Thoracic aorta (tissue), 2 donors: ENCODE measurements around the gene ANKRD34C. TPM values are rescaled to one million over a fixed set of nuclear protein-coding genes. Genes with fewer than 3 reads are reported as not detected.

Source experiments
- ATAC-seq: fragments of 150-250 bp; one replicate; pipeline ENCODE4 v1.8.0; 2017; ENCODE audit warnings: low read depth; ENCODE audit not compliant: insufficient number of reproducible peaks, low FRiP score
- DNase-seq: peaks from one replicate; pipeline ENCODE4 v3.0.0-alpha.2; 2020; ENCODE audit warnings: low spot score
- H3K27ac ChIP-seq, 2 donors: fragments of 200-600 bp; sonication (generic); 1 replicate in 1 of 2; 2 replicates in 1 of 2; pipeline ENCODE4 v1.5.1; 2016; ENCODE audit warnings: mild to moderate bottlenecking in 2 of 2, moderate library complexity in 2 of 2
- H3K27me3 ChIP-seq: fragments of 200-600 bp; sonication (generic); replicated peaks from 2 replicates; pipeline ENCODE4 v1.6.0; 2016; ENCODE audit warnings: mild to moderate bottlenecking; ENCODE audit not compliant: insufficient read depth
- H3K36me3 ChIP-seq: fragments of 200-600 bp; sonication (generic); one replicate; pipeline ENCODE4 v1.5.1; 2016
- H3K4me1 ChIP-seq, 2 donors: fragments of 200-600 bp; sonication (generic); 1 replicate in 1 of 2; 2 replicates in 1 of 2; pipeline versions ENCODE4 v1.5.1 to v1.6.0; 2016; ENCODE audit warnings: low read depth in 2 of 2, mild to moderate bottlenecking in 1 of 2; ENCODE audit not compliant: control insufficient read depth in 1 of 2
- H3K4me3 ChIP-seq: fragments of 200-600 bp; sonication (generic); 2 replicates; pipeline ENCODE4 v1.5.1; 2016; ENCODE audit warnings: mild to moderate bottlenecking
- H3K9me3 ChIP-seq: fragments of 200-600 bp; sonication (generic); 2 replicates; pipeline ENCODE4 v1.5.1; 2016
- total RNA-seq, 2 donors: library from RNA; depleted of rRNA; stranded (reverse); fragments of >200 nt; gene quantifications; one replicate each; pipeline versions ENCODE4 v1.1.0 to v1.2.3, GENCODE V29; 2016
- TF ChIP-seq, protein P1 (sequence below): fragments of 200-600 bp; sonication (generic); IDR thresholded peaks from one replicate; pipeline ENCODE4 v1.5.1; 2019; ENCODE audit warnings: antibody characterized with exemption

ANKRD34C gene
- total RNA-seq, 2 donors from 2014 or later = not detected

DNA sequence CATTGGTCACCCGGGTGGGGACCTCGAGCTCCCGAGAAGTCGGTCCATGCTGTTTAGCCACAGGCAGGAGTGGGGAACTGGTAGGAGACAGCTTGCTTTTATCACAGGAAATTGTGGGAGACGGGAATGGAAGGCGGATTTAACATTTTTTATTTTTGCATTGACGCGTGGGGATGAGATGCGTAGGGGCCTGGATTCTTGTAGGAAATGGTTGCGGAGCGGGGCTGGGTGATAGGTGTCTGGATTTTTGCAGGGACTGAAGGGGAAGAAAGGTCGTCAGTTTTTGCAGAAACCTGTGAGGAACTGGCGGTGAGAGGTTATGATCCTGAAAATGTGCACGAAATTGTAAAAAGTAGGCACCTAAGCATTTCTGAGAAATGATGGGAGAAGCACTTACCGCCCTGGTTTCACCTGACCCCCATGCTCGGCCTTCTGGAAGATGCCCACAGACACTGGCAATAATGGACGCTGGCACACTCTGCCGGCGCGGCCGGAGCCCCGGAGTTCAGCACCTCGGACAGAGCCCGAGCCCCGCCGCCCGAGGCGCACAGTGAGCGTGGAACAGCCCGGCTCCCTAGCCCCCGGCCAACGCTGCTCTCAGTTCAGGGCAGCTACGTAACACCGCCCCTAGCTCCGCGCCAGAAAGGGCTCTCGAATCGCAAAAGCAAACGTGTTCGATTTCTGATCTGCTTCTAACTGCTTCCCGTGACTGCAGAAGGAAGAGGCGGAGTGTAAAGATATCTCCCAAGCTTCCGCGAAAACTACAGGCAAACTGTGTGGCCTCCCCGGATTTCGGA is 928 bp downstream of the ANKRD34C start:
- Histone ChIP-seq H3K4me3 (no peak overlapping the region), H3K27ac (no peak overlapping the region), H3K9me3 (no peaks in the 10 kb centered on the region), H3K4me1 (no peaks in the 10 kb centered on the region), H3K36me3 (no peaks in the 10 kb centered on the region), H3K27me3 (no peaks in the 10 kb centered on the region)
- no peak for ATAC-seq
- DNase-seq = no peak
- TF ChIP-seq, protein P1, sequence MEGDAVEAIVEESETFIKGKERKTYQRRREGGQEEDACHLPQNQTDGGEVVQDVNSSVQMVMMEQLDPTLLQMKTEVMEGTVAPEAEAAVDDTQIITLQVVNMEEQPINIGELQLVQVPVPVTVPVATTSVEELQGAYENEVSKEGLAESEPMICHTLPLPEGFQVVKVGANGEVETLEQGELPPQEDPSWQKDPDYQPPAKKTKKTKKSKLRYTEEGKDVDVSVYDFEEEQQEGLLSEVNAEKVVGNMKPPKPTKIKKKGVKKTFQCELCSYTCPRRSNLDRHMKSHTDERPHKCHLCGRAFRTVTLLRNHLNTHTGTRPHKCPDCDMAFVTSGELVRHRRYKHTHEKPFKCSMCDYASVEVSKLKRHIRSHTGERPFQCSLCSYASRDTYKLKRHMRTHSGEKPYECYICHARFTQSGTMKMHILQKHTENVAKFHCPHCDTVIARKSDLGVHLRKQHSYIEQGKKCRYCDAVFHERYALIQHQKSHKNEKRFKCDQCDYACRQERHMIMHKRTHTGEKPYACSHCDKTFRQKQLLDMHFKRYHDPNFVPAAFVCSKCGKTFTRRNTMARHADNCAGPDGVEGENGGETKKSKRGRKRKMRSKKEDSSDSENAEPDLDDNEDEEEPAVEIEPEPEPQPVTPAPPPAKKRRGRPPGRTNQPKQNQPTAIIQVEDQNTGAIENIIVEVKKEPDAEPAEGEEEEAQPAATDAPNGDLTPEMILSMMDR = no peak

DNA sequence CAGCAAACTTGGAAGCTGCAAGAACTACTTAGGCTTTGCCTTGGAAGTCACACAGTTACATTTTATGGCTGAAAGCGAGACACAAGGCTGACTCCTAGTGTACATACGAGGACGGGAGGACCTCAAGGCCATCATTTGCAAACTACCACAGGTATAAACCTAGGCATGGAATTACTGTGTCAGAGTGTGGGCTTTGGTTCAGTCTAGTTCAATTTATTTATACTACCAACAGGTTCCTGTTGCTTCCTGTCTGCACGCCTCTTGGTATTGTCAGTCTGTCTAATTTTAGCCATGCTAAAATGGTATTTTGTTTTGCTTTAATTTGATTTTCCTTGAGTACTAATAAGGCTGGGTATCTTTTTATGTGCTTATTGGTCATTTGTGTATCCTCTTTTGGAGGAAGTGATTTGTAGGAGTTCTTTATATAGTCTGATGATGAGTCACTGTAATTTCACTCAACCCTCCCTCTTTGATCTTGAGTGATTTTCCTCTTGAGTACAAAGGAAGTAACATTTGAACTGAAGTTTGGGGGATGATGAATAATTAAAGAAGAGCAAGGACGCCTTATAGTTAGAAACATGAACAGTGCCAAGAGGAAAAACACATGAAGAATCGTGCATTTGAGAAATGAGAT is 8.2 kb downstream of the ANKRD34C start:
- no peaks in the 10 kb centered on the region for H3K9me3 ChIP-seq
- ATAC-seq = no peak
- H3K27ac ChIP-seq = no peak overlapping the region
- no peaks in the 10 kb centered on the region for H3K36me3 ChIP-seq
- H3K4me3 ChIP-seq = no peak overlapping the region
- no peaks in the 10 kb centered on the region for H3K4me1 ChIP-seq
- H3K27me3 ChIP-seq = no peaks in the 10 kb centered on the region
- no peak for DNase-seq
- TF ChIP-seq, protein P1 = no peak

- H3K4me1 ChIP-seq = no peaks in the 10 kb centered on the region
- H3K9me3 ChIP-seq = no peaks in the 10 kb centered on the region
- no peak overlapping the region for H3K27ac ChIP-seq
- H3K27me3 ChIP-seq = no peaks in the 10 kb centered on the region
- DNase-seq (no peak), ATAC-seq (no peak)
- no peak overlapping the region for H3K4me3 ChIP-seq
- TF ChIP-seq, protein P1 = no peak
- H3K36me3 ChIP-seq = no peaks in the 10 kb centered on the region
Measured at GRCh38 chr15:79292011-79292410, 9.5 kb downstream of the ANKRD34C start.

- Histone ChIP-seq H3K27me3 (no peaks in the 10 kb centered on the region), H3K4me1 (no peaks in the 10 kb centered on the region), H3K4me3 (no peak overlapping the region), H3K9me3 (no peaks in the 10 kb centered on the region), H3K27ac (no peak overlapping the region), H3K36me3 (no peaks in the 10 kb centered on the region)
- TF ChIP-seq, protein P1 = no peak
- DNase-seq = no peak
- ATAC-seq = no peak
Measured at GRCh38 chr15:79294075-79294474, 11.6 kb downstream of the ANKRD34C start.

GRCh38 chr15:79296583-79296982 is 14.1 kb downstream of the ANKRD34C start:
- H3K9me3 ChIP-seq = no peaks in the 10 kb centered on the region
- no peaks in the 10 kb centered on the region for H3K4me1 ChIP-seq
- no peak overlapping the region for H3K4me3 ChIP-seq
- no peak for DNase-seq
- TF ChIP-seq, protein P1 = no peak
- no peak for ATAC-seq
- H3K27ac ChIP-seq = no peak overlapping the region
- H3K36me3 ChIP-seq = no peaks in the 10 kb centered on the region
- H3K27me3 ChIP-seq = no peaks in the 10 kb centered on the region
